DMS114 treated with DMSO at 0.1 percent for 48 hours (cell line): Measurements from ENCODE around the gene DVL1.
"Not testable (repeated sequence)": the region's sequence is repeated elsewhere in the genome, so short reads cannot be mapped to it uniquely, and the experiment has no call there.

Experiments
- DNase-seq: peaks from one replicate; lab custom pipeline; 2025; ENCODE audit not compliant: unreplicated experiment; lab: John Stamatoyannopoulos, UW

The DVL1 gene

DNA sequence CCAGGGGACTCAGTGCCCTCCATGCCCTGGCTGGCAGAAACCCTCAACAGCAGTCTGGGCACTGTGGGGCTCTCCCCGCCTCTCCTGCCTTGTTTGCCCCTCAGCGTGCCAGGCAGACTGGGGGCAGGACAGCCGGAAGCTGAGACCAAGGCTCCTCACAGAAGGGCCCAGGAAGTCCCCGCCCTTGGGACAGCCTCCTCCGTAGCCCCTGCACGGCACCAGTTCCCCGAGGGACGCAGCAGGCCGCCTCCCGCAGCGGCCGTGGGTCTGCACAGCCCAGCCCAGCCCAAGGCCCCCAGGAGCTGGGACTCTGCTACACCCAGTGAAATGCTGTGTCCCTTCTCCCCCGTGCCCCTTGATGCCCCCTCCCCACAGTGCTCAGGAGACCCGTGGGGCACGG is 21.0 kb downstream of the DVL1 start:
- DNase-seq = no peak

DNA sequence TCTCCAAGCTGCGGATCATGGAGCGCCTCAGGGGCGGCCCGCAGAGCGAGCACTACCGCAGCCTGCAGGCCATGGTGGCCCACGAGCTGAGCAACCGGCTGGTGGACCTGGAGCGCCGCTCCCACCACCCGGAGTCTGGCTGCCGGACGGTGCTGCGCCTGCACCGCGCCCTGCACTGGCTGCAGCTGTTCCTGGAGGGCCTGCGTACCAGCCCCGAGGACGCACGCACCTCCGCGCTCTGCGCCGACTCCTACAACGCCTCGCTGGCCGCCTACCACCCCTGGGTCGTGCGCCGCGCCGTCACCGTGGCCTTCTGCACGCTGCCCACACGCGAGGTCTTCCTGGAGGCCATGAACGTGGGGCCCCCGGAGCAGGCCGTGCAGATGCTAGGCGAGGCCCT is 21.9 kb downstream of the DVL1 start:
- no peak for DNase-seq

DNA sequence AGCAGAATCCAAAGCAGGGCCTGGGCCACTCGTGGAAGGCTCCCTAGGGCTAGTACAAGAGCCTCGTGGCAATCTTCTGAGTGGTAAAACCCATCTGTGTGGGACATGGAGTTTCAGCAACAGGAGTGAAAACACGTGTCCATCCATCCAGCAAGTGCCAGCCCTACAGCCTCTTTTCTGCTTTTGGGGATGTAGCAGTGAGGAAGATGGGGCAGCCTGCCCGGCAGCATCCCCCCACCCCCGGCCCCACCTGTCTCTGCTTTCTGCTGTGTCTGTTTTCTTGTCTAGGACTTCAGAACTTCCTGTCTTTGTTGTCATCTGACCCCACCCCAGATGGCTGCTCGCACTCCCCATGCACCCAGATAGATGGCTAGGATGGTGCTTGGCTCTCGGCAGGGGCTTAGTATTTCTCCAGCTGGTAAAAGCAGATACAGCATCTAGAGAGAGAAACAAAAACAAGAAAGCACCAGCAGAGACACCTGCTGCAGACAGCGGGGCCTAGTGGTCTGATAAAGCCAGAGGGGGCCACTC is 23.1 kb downstream of the DVL1 start:
- DNase-seq = no peak

DNA sequence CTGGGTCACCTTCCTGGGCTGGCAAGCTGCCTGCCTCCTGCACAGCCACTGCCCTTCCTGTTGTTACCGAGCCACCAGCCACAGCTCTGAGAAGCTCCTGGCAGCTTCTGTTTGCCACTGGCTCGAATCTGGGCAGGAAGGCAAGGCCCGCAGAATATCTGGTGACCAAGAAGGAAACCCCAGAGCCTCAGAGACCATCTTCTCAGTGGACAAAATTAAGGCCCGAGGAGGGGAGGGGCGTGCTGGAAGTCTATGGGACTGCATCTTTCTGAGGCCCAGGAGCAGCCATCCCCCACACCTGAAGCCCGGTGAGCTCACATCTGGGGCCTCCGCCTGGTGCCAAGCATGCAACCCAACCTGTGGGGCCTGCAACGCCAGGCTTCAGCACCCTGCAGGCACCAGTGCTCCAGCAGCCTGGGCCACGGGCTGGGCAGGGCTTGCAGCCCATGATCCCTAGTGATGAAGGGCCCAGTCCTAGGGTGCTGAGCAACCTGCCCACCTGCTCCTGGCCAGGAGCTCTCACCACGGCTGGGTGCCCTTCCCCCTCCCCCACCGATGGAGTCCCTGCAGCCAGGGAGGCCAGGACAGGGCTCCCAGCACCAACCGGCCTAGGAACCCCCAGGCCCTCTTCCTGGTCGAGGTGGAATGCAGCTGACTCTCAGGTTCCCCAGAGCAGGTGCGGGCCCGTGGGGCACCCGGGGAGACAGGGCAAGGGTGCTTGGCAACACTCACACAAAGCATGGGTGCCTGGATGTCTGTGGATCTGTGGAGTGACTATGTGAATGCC is 23.7 kb downstream of the DVL1 start:
- DNase-seq = no peak

DNA sequence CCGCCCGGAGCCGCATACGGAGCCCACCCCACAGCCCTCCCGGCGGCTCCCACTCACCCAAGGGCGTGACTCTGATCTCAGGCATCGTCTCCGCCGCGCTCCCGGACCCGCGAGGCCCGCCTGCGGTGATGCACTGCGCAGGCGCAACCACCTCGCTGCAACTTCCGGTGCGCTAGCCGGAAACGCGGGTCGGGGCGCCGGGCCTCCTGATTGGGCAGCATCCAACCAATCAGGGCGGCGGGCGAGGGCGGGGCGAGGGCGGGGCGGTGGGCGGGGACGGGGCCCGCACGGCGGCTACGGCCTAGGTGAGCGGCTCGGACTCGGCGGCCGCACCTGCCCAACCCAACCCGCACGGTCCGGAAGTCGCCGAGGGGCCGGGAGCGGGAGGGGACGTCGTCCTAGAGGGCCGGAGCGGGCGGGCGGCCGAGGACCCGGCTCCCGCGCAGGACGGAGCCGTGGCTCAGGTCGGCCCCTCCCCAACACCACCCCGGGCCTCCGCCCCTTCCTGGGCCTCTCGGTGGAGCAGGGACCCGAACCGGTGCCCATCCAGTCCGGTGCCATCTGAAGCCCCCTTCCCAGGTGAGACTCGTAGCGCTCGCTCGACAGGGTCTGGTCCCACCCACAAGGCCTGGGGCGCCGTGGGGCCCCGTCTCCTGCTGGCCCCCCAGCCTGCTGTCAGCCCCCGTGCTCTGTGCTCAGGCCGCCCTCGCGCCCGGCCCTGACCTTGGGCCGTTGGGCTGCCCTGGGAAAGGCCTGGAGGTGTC is 24.5 kb downstream of the DVL1 start, which contains the start of the genes CPTP and INTS11:
TSS of gene CPTP (plus strand) at position 279 of the 764 bp plus-strand sequence. CDS start 2,109 bp downstream, outside the sequence.
TSS of gene INTS11 (minus strand) at position 137 of the 764 bp plus-strand sequence. CDS start at position 85, 52 bp downstream.
- DNase-seq = peak; percentile 70

DNA sequence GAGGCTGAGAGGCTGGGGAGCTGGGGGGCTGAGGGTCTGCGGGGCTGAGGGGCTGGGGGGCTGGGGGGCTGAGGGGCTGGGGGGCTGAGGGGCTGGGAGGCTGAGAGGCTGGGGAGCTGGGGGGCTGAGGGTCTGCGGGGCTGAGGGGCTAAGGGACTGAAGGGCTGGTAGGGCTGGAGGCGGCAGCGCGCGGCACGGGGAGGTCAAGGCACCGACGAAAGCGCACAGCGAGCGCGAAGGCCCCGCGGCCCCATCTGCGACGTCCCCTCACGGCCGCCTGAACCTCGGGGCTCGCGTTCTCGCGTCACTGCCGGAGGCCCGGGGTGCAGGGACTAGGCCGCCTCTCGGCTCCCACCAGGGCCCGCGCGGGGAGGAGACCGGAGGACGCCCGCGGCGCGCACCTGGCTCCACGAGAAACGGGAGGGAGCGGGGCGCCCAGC is 25.1 kb downstream of the DVL1 start:
- no peak for DNase-seq

DNA sequence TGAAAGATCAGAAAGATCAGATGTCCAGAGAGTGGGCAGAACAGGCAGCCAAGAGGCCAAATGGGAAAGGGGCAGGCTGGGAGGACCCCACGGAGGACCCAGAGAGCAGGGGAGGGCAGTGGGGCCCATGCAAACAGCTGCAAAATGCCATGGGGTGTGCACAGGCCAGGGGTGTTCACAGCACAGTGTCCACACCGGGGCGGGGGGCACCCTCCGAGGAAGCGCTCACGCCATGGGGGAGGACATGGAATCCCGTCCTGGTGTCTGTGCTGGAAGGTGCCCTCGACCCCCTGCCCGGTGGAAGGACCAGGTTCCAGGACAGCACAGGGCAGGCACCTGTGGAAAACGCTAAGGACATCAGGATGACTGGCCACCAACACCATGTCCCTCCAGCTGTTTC is 26.3 kb downstream of the DVL1 start:
- DNase-seq = no peak

DNA sequence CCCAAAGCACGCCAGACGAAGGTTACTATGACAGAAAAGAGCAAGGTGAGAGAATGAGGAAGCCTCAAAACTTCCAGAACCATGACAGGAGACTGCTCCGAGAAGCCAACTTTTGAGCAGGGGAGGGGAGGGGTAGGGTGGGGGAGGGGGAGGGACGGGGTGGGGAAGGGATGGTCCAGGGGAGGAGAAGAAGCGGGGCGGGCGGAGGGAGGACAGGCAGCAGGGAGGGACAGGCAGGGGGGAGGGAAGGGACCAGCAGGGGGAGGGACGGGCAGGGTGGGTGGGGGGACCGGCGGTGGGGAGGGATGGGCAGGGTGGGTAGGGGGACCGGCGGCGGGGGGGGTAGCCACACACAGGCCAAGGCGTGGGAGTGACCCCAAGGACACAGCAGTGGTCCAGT is 26.8 kb downstream of the DVL1 start:
- DNase-seq = no peak

DNA sequence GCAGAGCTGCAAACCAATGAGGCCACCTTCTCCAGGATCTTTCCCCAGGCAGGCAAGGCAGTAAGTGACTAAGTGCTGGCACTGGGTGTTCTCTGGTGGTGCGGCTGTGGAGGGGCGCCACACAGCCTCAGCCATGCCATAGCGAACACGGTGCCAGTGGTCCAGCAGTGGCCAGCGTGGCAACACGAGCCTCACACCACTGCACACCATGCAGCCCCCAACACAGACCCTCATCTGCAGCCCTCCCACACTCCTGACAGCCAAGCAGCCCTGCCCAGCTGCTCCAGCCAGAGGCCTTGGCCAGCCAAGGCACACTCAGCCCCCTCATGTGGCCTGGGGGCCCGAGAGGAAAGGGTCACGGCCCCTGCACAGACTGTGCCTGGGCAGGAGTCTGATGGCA is 27.7 kb downstream of the DVL1 start:
- no peak for DNase-seq

DNA sequence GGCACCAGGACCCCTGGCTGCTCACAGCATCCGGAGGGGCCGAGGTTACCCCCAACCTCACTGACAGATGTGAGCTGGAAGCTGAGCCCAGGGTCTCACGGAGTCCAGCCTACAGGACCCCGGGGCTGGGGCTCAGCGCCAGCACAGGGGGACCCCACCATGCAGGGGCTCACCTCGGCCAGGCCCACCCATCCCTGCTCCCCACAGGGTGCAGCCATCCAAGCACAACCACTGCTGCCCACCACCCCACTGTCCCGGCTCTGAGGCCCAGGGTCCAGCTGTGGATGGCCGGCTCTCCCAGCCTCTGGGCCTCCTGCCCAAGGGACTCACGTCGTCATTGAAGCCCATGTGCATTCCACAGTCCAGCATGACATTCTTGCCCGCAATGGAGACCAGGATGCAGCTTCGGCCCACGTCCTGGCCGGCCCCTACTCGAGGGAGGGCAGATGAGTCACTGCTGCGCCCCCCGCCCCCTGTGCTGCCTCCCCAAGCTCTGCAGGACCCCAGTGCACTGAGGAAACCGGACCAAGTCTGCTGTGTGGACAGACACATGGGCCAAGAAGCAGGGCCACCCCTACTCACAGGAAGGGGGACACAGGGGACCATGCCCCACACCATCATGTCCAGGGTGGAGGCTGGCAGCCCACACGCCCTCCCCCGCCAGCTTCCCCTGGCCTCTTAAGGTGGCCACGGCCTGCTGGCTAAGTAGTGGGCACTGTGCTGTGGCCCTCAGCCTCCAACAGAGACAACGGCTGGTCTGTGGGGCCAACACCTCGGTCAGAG is 28.4 kb downstream of the DVL1 start:
- DNase-seq = no peak

DNA sequence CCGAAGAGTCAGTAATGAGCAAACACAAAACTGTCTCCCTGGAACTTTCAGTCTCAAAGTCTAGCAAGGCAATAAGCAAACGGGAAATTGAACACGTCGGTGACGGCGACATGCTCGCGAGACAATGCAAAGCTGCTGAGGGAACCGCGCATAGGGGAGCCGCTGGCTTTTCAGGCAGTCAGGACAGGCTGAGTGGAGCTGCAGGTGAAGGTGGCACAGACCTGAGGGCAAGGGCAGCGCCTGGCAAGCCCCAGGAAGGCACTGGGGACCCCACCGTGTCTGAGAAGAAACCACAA is 29.6 kb downstream of the DVL1 start:
- no peak for DNase-seq

DNA sequence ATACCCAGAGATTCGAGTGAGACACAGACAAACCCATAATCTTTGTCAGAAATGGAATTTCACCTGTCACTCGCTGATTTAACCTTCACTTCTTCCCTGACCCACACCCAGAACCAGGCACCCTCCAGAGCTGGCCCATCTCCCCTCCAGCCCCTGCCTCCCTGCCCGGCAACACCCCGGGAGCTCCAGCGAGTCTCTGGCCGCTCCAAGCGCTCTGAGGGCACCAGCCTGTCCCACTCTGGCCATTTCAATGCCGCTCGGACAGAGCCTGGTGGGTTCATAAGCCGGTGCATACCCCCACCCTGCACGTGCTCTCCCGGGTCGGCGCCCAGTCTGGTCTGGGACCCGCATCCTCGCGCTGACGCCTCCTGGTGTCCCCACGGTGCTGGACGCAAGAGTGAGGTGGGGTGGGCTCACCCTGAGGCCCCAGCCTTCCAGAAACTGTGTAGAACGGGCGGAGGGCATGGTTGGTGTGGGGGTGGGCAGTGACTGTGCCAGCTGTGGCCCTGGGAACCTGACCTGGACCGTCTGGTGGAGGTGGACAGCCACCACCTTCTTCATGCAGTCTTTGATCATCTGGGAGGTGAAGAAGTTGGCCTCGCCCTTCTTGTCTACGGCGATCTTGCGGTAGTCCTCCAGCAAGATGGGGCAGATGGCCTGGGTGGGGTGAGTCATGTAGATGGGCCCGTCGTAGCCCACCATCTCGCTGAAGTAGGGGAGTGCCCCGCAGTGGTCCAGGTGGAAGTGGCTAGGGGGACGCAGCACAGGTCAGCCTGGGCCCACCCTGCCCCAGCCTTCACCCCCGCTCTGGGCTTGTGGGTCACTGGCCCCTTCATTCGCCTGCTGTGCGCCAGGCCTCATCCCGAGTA is 30.2 kb downstream of the DVL1 start:
- no peak for DNase-seq

DNA sequence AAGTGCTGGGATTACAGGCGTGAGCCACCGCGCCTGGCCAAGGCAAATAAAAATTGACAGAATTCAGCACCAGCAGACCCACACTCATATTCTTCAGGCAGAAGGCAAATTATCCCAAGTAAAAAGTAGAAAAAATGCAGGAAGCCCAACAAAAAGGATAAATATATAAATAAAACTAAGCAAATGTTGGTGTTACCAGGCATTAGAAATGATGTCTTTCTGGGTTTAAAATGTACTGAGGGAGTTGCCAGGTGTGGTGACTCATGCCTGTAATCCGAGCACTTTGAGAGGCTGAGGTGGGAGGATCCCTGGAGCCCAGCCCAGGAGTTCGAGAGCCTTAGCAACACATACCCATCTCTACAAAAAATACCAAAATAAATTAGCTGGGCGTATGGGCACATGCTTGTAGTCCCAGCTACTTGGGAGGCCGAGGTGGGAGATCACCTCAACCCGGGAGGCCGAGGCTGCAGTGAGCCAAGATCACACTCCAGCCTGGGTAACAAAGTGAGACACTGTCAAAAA is 31.0 kb downstream of the DVL1 start:
- DNase-seq = no peak

DNA sequence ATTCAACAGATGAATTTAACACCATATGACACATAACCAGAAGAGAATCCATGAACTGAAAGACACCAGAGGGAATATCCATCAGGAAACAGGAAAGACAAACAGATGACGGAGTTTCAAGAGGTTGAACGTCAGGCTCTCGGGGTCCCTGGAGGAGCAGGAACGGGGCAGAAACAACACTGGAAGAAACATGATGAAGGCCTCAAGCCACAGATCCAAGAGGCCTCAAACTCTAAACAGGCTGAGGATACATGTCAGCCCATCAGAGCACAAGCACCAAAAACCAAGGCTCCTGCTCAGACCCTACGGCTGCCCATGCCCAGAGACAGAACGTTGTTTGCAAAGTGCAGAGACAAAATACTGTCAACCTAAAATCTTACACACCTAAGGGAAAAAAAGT is 31.8 kb downstream of the DVL1 start:
- no peak for DNase-seq

DNA sequence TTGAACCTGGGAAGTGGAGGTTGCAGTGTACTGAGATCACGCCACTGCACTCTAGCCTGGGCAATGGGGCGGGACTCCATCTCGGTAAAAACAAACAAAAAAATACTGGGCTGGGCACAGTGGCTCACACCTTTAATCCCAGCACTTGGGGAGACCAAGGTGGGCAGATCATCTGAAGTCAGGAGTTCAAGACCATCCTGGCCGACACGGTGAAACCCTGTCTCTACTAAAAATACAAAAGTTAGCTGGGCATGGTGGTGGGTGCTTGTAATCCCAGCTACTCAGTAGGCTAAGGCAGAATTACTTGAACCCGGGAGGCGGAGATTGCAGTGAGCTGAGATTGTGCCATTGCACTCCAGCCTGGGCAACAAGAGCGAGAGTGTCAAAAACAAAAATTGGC is 33.0 kb downstream of the DVL1 start:
- not testable (repeated sequence) for DNase-seq

DNA sequence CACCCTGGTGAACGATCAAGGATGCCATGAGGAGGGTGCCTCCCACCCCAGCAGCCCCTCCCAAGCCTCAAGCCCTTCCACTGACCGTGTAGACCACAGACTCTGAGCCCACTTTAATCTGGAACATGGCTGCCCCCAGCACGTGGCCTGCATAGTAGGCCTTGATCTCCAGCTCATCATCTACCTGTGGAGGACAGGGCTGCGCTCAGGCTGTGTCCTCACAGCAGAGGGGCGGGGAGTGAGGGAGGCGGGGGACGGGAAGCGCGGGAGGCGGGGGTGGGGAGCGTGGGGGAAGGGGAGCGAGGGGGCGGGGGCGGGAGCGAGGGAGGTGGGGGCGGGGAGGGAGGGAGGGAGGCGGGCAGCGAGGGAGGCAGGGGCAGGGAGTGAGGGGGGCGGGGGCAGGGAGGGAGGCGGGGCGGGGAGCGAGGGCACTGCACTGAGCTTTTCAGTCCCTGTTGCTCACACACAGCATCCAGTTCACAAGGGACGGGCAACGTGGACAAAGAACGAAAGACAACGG is 33.7 kb downstream of the DVL1 start:
- DNase-seq = no peak

DNA sequence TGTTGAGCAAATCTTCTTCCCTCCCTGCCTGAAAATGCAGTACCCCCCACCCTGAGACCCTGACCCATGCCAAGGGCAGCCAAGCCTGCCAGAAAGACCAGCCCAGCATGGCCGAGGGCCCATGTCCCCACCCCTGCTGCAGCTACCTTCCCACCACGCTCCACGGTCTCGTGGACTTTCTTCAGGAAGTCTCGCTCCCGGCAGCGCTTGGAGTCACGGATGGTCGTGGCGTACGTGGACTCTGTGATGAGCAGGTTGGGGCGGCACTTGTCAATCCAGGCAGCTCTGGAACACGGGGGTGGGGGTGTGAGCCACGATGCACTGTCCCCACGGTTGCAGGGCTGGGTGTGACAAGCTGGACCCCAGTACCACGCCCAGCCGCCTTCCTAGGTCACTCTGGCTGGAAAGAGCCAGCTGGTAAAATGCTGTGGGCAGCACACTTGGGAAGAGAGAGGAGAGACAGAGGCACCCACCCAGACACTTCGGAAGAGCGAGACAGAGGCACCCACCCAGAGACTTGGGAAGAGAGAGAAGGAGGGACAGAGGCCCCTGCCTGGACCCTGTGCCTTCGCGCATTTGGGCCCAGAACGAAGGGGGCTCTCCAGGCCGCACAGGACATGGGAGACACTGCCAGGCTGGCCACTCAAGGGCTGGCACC is 34.4 kb downstream of the DVL1 start:
- DNase-seq = no peak

DNA sequence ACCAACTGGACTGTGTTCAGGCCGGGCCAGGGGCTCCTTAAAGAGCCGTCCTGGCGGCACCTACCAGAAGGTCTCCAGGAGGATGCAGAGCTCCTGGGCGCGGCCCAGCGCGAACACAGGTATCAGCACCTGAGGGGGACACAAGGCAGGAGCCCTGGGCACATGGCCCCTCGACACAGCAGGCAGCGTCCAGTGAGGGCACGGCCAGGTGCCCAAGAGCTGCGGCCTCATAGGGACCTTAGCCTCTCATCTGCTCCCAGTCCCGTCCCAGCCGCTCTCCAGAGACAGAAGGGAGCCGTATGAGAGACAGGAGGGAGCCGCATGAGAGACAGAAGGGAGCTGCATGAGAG is 35.0 kb downstream of the DVL1 start:
- DNase-seq = no peak

DNA sequence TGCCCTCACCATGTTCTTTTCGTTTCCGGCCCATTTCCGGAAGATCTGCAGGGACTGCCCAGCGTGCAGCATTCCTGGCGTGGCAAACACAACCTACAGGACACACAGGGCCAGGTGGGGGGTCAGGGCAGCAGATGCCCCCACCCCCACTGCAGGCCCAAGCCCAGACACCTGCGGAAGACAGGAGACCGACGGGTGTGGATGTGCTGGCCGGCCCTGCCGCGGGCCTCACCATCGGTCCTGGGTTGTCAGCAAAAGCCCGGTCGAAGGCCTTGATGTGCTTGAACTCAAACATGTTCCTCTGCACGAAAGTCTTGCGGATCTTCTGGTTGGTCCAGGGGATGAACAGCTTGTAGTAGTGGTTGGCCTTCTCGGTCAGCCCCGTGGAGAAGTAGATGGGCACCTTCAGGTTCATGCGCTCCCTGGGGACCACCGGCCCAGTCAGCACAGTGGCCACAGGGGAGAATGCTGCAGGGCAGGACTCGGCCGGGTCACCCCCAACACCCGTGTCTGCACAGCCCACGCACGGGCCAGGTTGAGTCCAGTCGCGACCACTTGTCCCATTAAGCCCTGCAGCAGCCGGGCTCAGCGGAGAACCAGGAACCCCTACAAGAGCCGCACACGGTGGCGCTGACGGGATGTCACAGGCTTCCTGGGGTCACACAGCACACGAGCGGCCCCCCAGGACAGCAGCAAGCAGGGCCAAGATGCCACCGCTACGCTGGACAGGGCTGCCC is 35.5 kb downstream of the DVL1 start:
- DNase-seq = no peak
